GM23248 (cell line): ENCODE results near the gene BCL7C. TPM values are rescaled to one million over a fixed set of nuclear protein-coding genes. Genes with fewer than 3 reads are reported as not detected.
"Not testable (repeated sequence)": the region's sequence is repeated elsewhere in the genome, so short reads cannot be mapped to it uniquely, and the experiment has no call there.

Experiments
- DNase-seq: peaks from one replicate; pipeline ENCODE4 v3.0.0-alpha.2; 2015
- H2AFZ ChIP-seq: fragments of 200-600 bp; sonication (generic); 2 replicates; pipeline ENCODE4 v1.6.1; 2016; ENCODE audit warnings: antibody characterized with exemption
- H3F3A ChIP-seq: fragments of 200-600 bp; sonication (generic); 2 replicates; pipeline ENCODE4 v1.6.1; 2016; ENCODE audit warnings: mild to moderate bottlenecking, antibody characterized with exemption, mixed run types; ENCODE audit not compliant: insufficient read depth
- H3K27ac ChIP-seq: fragments of 200-600 bp; sonication (generic); 2 replicates; pipeline ENCODE4 v1.5.1; 2016; ENCODE audit warnings: mild to moderate bottlenecking
- H3K27me3 ChIP-seq: fragments of 200-600 bp; sonication (generic); replicated peaks from 2 replicates; pipeline ENCODE4 v1.6.1; 2016; ENCODE audit warnings: mild to moderate bottlenecking; ENCODE audit not compliant: insufficient read depth
- H3K36me3 ChIP-seq: fragments of 200-600 bp; sonication (generic); 2 replicates; pipeline ENCODE4 v1.6.1; 2016; ENCODE audit warnings: low read depth, mild to moderate bottlenecking
- H3K4me1 ChIP-seq: fragments of 200-600 bp; sonication (generic); 2 replicates; pipeline ENCODE4 v1.6.1; 2016; ENCODE audit warnings: mild to moderate bottlenecking; ENCODE audit not compliant: insufficient read depth
- H3K4me2 ChIP-seq: fragments of 200-600 bp; sonication (generic); one replicate; pipeline ENCODE4 v1.6.1; 2016; ENCODE audit warnings: mild to moderate bottlenecking; ENCODE audit not compliant: unreplicated experiment
- H3K4me3 ChIP-seq: fragments of 200-600 bp; sonication (generic); 2 replicates; pipeline ENCODE4 v1.5.1; 2016; ENCODE audit warnings: mild to moderate bottlenecking
- H3K79me2 ChIP-seq: fragments of 200-600 bp; sonication (generic); 2 replicates; pipeline ENCODE4 v1.6.1; 2016; ENCODE audit warnings: mild to moderate bottlenecking; ENCODE audit not compliant: insufficient read depth
- H3K9ac ChIP-seq: fragments of 200-600 bp; sonication (generic); 2 replicates; pipeline ENCODE4 v1.6.1; 2016; ENCODE audit warnings: mild to moderate bottlenecking
- H3K9me2 ChIP-seq: fragments of 200-600 bp; sonication (generic); 2 replicates; pipeline ENCODE4 v1.6.1; 2016; ENCODE audit warnings: mixed run types, mild to moderate bottlenecking, moderate library complexity; ENCODE audit not compliant: insufficient read depth
- H3K9me3 ChIP-seq: fragments of 200-600 bp; sonication (generic); one replicate; pipeline ENCODE4 v1.6.1; 2017; ENCODE audit warnings: low read depth
- H4K20me1 ChIP-seq: fragments of 200-600 bp; sonication (generic); 2 replicates; pipeline ENCODE4 v1.6.0; 2016; ENCODE audit not compliant: insufficient read depth
- EZH2 ChIP-seq: fragments of 200-600 bp; sonication (generic); IDR thresholded peaks from 2 replicates; pipeline ENCODE4 v1.6.1; 2018; ENCODE audit warnings: antibody characterized with exemption, mild to moderate bottlenecking; ENCODE audit not compliant: insufficient read depth, poor library complexity, severe bottlenecking
- EZH2phosphoT487 ChIP-seq: fragments of 200-600 bp; sonication (generic); IDR thresholded peaks from 2 replicates; pipeline ENCODE4 v1.6.1; 2018; ENCODE audit warnings: antibody characterized with exemption, moderate library complexity, mild to moderate bottlenecking, low read depth; ENCODE audit not compliant: insufficient read depth
- WGBS, 2 experiments: methylation state at CpG; one replicate each; pipeline ENCODE4 v1.1.6; 2015 to 2017; ENCODE audit warnings: low lambda C conversion rate in 2 of 2, low coverage in 1 of 2; ENCODE audit errors: missing lambda C conversion rate in 2 of 2; 5-methylcytosine and 5-hydroxymethylcytosine counted together
- in situ Hi-C: fragments of 300-500 bp; cut with MboI; formaldehyde crosslinking; loops from 2 replicates; pipeline ENCODE4 v1.15.0; 2020
- polyA plus RNA-seq: library from polyadenylated mRNA; unstranded; fragments of >200 nt; fragmentation: Nextera tagmentation; extraction: Ambion mirVana; gene quantifications from 2 replicates; pipeline ENCODE4 v1.2.1, GENCODE V29; 2016
- total RNA-seq: library from RNA; depleted of rRNA; stranded (reverse); fragments of >200 nt; shearing (Covaris generic); gene quantifications from 2 replicates; pipeline ENCODE4 v1.2.3, GENCODE V29; 2014

BCL7C gene
- total and polyA plus RNA-seq, 2 experiments from 2014 or later = 62.5 to 77.1 TPM

DNA sequence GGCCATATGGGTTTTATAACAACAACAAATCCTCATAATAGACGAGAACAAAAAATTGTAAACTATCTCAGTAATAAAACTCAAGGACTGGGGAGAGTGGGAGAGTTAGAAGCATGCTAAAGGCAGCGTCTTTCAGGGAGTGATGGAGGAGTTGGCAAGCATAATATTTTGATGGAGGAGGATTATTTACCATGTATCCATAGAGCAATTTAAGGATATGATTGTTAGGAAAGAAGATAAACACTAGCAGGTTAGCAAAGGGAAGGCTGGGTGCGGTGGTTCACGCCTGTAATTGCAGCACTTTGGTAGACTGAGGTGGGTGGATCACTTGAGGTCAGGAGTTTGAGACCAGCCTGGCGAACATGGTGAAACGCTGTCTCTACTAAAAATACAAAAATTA, 27.8 kb downstream of the BCL7C start:
- Histone ChIP-seq H3K27ac (no peak overlapping the region), H3K36me3 (no peaks in the 10 kb centered on the region), H3K4me3 (no peak overlapping the region), H4K20me1 (no peaks in the 10 kb centered on the region), H3K9me3 (no peaks in the 10 kb centered on the region), H3F3A (no peaks in the 10 kb centered on the region), H2AFZ (no peak overlapping the region), H3K9me2 (no peaks in the 10 kb centered on the region), H3K27me3 (no peaks in the 10 kb centered on the region), H3K79me2 (no peaks in the 10 kb centered on the region), H3K9ac (no peak overlapping the region), H3K4me1 (no peaks in the 10 kb centered on the region), H3K4me2 (no peak overlapping the region)
- DNase-seq = no peak
- WGBS, 2 experiments = 82 to 83% methylated on average over 6 of the region's 6 CpGs
- TF ChIP-seq EZH2phosphoT487 = no peak
- TF ChIP-seq EZH2 = no peak
- in situ Hi-C loops = no loop called here

DNA sequence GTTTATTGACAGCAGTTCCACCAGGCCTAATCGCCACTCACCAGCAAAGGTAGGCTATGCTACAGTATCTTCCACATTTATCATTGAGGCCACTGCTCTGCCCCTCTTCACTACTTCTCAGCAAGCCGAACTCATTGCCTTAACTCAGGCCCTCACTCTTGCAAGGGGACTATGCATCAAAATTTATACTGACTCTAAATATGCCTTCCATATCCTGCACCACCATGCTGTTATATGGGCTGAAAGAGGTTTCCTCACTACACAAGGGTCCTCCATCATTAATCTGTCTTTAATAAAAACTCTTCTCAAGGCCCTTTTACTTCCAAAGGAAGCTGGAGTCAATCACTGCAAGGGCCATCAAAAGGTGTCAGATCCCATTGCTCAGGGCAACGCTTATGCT, 30.7 kb downstream of the BCL7C start:
- H3K4me3 ChIP-seq = not testable (repeated sequence)

DNA sequence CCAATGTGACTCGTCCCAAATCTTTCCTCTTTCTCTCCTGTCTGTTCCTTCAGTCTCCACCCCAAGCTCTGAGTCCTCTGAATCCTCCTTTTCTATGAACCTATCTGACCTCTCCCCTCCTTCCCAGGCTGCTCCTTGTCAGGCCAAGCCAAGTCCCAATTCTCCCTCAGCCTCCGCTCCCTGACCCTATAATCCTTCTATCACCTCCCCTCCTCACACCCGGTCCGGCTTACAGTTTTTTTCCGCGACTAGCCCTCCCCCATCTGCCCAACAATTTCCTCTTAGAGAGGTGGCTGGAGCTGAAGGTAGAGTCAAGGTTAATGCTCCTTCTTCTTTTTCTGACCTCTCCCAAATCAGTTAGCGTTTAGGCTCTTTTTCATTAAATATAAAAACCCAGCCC, 33.1 kb downstream of the BCL7C start:
- H3K79me2 ChIP-seq, H3K9me2 ChIP-seq, H3K27me3 ChIP-seq, H3K27ac ChIP-seq, H3K4me3 ChIP-seq, H4K20me1 ChIP-seq, H2AFZ ChIP-seq, H3K9ac ChIP-seq, H3K9me3 ChIP-seq, DNase-seq, H3K4me2 ChIP-seq, H3F3A ChIP-seq, in situ Hi-C loops, H3K4me1 ChIP-seq, H3K36me3 ChIP-seq: not testable (repeated sequence)
- 93 to 98% methylated on average over 7 of the region's 7 CpGs for WGBS, 2 experiments

More for the DNA sequence above, 30.7 kb downstream of the BCL7C start:
- H3K36me3 ChIP-seq, H3K4me1 ChIP-seq, H3K9ac ChIP-seq, H3K4me2 ChIP-seq, in situ Hi-C loops, H3K79me2 ChIP-seq, DNase-seq, H3F3A ChIP-seq, H3K27ac ChIP-seq, H2AFZ ChIP-seq, H3K27me3 ChIP-seq, H4K20me1 ChIP-seq, H3K9me2 ChIP-seq, H3K9me3 ChIP-seq: not testable (repeated sequence)
- 95 to 98% methylated on average over 3 of the region's 3 CpGs for WGBS, 2 experiments

DNA sequence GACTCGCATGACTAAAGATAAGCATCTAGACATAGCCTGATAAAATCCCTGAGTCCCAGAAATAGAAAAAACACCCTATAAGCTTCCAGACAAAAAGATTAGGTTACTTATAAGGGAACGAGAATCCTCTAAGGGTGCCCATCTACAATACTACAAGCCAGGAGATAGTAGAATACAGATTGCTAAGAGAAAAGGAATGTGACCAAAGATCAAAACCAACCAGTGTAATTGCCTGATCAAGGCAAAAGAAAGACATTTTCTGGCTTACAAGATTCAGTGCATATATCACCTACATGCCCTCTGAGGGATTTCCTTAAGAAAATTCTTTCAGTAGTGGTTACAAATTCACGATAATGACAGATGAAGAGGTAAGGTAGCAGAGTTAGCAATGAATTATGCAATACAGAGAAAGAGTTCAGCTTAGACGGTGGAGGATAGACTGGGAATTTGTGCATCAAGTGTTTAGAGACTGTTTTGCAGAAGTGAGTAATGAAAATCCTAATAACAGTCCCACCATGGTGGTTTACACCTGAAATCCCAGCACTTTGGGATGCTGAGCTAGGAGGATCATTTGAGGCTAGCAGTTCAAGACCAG, 35.0 kb downstream of the BCL7C start:
- no peaks in the 10 kb centered on the region for H3F3A ChIP-seq
- H2AFZ ChIP-seq = no peak overlapping the region
- in situ Hi-C loops = no loop called here
- TF ChIP-seq EZH2 (no peak), EZH2phosphoT487 (no peak)
- no peaks in the 10 kb centered on the region for H3K27me3 ChIP-seq
- no peaks in the 10 kb centered on the region for H3K79me2 ChIP-seq
- no peak overlapping the region for H3K4me2 ChIP-seq
- H3K4me1 ChIP-seq = no peaks in the 10 kb centered on the region
- H3K36me3 ChIP-seq = peaks cover 2% of the 10 kb centered on the region; the same call in 1 of the 2 replicates
- no peaks in the 10 kb centered on the region for H3K9me3 ChIP-seq
- H4K20me1 ChIP-seq = no peaks in the 10 kb centered on the region
- H3K27ac ChIP-seq = no peak overlapping the region
- no peak for DNase-seq
- no peak overlapping the region for H3K9ac ChIP-seq
- no peak overlapping the region for H3K4me3 ChIP-seq
- H3K9me2 ChIP-seq = no peaks in the 10 kb centered on the region
- WGBS, 2 experiments = 85% methylated on average over 4 of the region's 4 CpGs

DNA sequence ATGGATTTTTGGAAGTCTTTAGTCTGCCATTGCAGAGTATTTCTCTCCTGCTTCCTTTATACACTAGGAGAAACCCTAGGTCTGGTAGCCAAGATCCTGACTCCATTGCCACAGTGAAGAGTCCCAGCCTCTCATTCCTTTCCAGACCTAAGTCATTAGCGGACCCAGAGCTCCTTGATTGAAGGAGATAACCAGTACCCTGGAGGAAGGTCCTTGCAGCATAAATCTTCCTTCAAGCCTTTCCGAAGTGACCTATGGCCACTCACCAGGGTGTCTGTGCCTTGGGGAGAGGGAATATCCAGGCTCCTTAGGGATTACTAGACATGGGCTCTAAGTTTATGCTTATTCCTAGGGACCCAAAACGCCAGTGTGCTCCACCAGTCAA, 35.8 kb downstream of the BCL7C start:
- DNase-seq = no peak
- Histone ChIP-seq H3K27me3 (no peaks in the 10 kb centered on the region), H3K9me2 (no peaks in the 10 kb centered on the region), H3K9me3 (no peaks in the 10 kb centered on the region), H4K20me1 (no peaks in the 10 kb centered on the region), H3K4me1 (no peaks in the 10 kb centered on the region), H3K79me2 (no peaks in the 10 kb centered on the region), H3K4me3 (no peak overlapping the region), H3F3A (no peaks in the 10 kb centered on the region), H3K27ac (no peak overlapping the region), H3K9ac (no peak overlapping the region), H2AFZ (no peak overlapping the region), H3K4me2 (no peak overlapping the region), H3K36me3 (peaks cover 5% of the 10 kb centered on the region; the same call in 1 of the 2 replicates)
- TF ChIP-seq EZH2 = no peak
- TF ChIP-seq EZH2phosphoT487 = no peak
- WGBS, 2 experiments = 81 to 83% methylated on average over 3 of the region's 3 CpGs
- in situ Hi-C loops = no loop called here
